ENCODE data around the gene ATAD5.

The ATAD5 gene

GRCh38 chr17:30920683-30921543, 89.1 kb downstream of the ATAD5 start:
- TF ChIP-seq ZFX (IDR thresholded peaks at IDR 0.05) = no peak
- no peak for TF ChIP-seq CTCF (conservative IDR thresholded peaks at IDR 0.05)
- H3K27ac ChIP-seq = no peak overlapping the region

- H3K27ac ChIP-seq = peak within 1 kb of the TSS; percentile 27; the same call in 1 of the 2 replicates
- no peak for TF ChIP-seq CTCF (conservative IDR thresholded peaks at IDR 0.05)
- no peak; the same call in 1 of the 2 replicates for TF ChIP-seq ZFX (IDR thresholded peaks at IDR 0.05)
Measured at GRCh38 chr17:30921544-30922196, 89.9 kb downstream of the ATAD5 start, which contains the start of gene ADAP2. Gene ADAP2, plus strand, starts transcription at chr17:30921945. Its CDS starts 70 bp downstream, at chr17:30922015.

- peak overlapping the region; percentile 27; the same call in 1 of the 2 replicates for H3K27ac ChIP-seq
- TF ChIP-seq ZFX (IDR thresholded peaks at IDR 0.05) (no peak), CTCF (conservative IDR thresholded peaks at IDR 0.05) (no peak)
Measured at GRCh38 chr17:30922235-30923030, 90.7 kb downstream of the ATAD5 start.

GRCh38 chr17:30924341-30924740, 92.6 kb downstream of the ATAD5 start:
- H3K27ac ChIP-seq = no peak overlapping the region
- TF ChIP-seq CTCF (conservative IDR thresholded peaks at IDR 0.05) (no peak), ZFX (IDR thresholded peaks at IDR 0.05) (no peak)

GRCh38 chr17:30926516-30926915, 94.8 kb downstream of the ATAD5 start:
- no peak overlapping the region for H3K27ac ChIP-seq
- TF ChIP-seq ZFX (IDR thresholded peaks at IDR 0.05) (no peak), CTCF (conservative IDR thresholded peaks at IDR 0.05) (no peak)

- TF ChIP-seq ZFX (IDR thresholded peaks at IDR 0.05) = no peak
- no peak for TF ChIP-seq CTCF (conservative IDR thresholded peaks at IDR 0.05)
- H3K27ac ChIP-seq = no peak overlapping the region
Measured at GRCh38 chr17:30927756-30928155, 96.0 kb downstream of the ATAD5 start.

Data from C4-2B (cell line).